SK-N-SH treated with all-trans-retinoic acid at 6 μM for 48 hours (cell line): ENCODE measurements around the gene GLI3.

Experiments
- ATAC-seq: fragments of 200-7000 bp; cut with Tn5 transposase; 3 replicates; pipeline ENCODE4 v1.9.1; 2020; ENCODE audit warnings: mild to moderate bottlenecking, moderate library complexity
- ARNTL ChIP-seq: fragments of 450-650 bp; formaldehyde crosslinking; IDR thresholded peaks from 2 replicates; pipeline ENCODE4 v1.5.0; 2020; ENCODE audit warnings: low read depth, mild to moderate bottlenecking, moderate library complexity, borderline replicate concordance
- BACH2 ChIP-seq: fragments of 250-450 bp; sonication (Bioruptor Pico); IDR thresholded peaks from 2 replicates; pipeline ENCODE4 v1.9.0; 2021; ENCODE audit warnings: mild to moderate bottlenecking, borderline replicate concordance
- CREB5 ChIP-seq: fragments of 250-450 bp; sonication (Bioruptor Pico); IDR thresholded peaks from 2 replicates; pipeline ENCODE4 v1.5.1; 2020; ENCODE audit warnings: low read depth, mild to moderate bottlenecking, moderate library complexity
- CSDC2 ChIP-seq: fragments of 250-450 bp; sonication (Bioruptor Pico); IDR thresholded peaks from 2 replicates; pipeline ENCODE4 v1.5.0; 2020; ENCODE audit warnings: mild to moderate bottlenecking, moderate library complexity
- CSRNP3 ChIP-seq: fragments of 250-450 bp; sonication (Bioruptor Pico); IDR thresholded peaks from 2 replicates; pipeline ENCODE4 v1.5.1; 2021; ENCODE audit warnings: mild to moderate bottlenecking, moderate library complexity
- GLIS3 ChIP-seq: fragments of 250-450 bp; sonication (Bioruptor Pico); IDR thresholded peaks from 2 replicates; pipeline ENCODE4 v1.5.0; 2020; ENCODE audit warnings: mild to moderate bottlenecking, moderate library complexity
- ISL1 ChIP-seq: fragments of 250-450 bp; sonication (Bioruptor Pico); IDR thresholded peaks from 2 replicates; pipeline ENCODE4 v2.1.2; 2022; ENCODE audit warnings: mild to moderate bottlenecking, moderate library complexity
- PATZ1 ChIP-seq: fragments of 250-450 bp; sonication (Bioruptor Pico); IDR thresholded peaks from 2 replicates; pipeline ENCODE4 v1.8.0; 2020; ENCODE audit warnings: mild to moderate bottlenecking, moderate library complexity, borderline replicate concordance
- POU6F1 ChIP-seq: fragments of 250-450 bp; sonication (Bioruptor Pico); IDR thresholded peaks from 2 replicates; pipeline ENCODE4 v1.8.0; 2021; ENCODE audit warnings: low read depth, mild to moderate bottlenecking, moderate library complexity, borderline replicate concordance
- PPARA ChIP-seq: fragments of 250-450 bp; sonication (Bioruptor Pico); IDR thresholded peaks from 2 replicates; pipeline ENCODE4 v1.5.0; 2020; ENCODE audit warnings: mild to moderate bottlenecking, borderline replicate concordance
- RARB ChIP-seq: fragments of 250-450 bp; sonication (Bioruptor Pico); IDR thresholded peaks from 2 replicates; pipeline ENCODE4 v1.8.0; 2021; ENCODE audit warnings: mild to moderate bottlenecking, moderate library complexity
- SNAI2 ChIP-seq: fragments of 250-450 bp; sonication (Bioruptor Pico); IDR thresholded peaks from 2 replicates; pipeline ENCODE4 v1.5.0; 2020; ENCODE audit warnings: mild to moderate bottlenecking, moderate library complexity
- TCF4 ChIP-seq: fragments of 250-450 bp; sonication (Bioruptor Pico); IDR thresholded peaks from 2 replicates; pipeline ENCODE4 v1.8.0; 2021; ENCODE audit warnings: mild to moderate bottlenecking, moderate library complexity, borderline replicate concordance
- TOX ChIP-seq: fragments of 250-450 bp; sonication (Bioruptor Pico); IDR thresholded peaks from 2 replicates; pipeline ENCODE4 v1.8.0; 2021; ENCODE audit warnings: mild to moderate bottlenecking, moderate library complexity, borderline replicate concordance
- TSHZ2 ChIP-seq: fragments of 250-450 bp; sonication (Bioruptor Pico); IDR thresholded peaks from 2 replicates; pipeline ENCODE4 v1.5.0; 2020; ENCODE audit warnings: mild to moderate bottlenecking, moderate library complexity
- ZC3H10 ChIP-seq: fragments of 250-450 bp; sonication (Bioruptor Pico); IDR thresholded peaks from 2 replicates; pipeline ENCODE4 v1.5.1; 2021; ENCODE audit warnings: mild to moderate bottlenecking, moderate library complexity
- ZFP30 ChIP-seq: fragments of 450-650 bp; formaldehyde crosslinking; IDR thresholded peaks from 2 replicates; pipeline ENCODE4 v1.5.0; 2022; ENCODE audit warnings: mild to moderate bottlenecking, moderate library complexity
- ZNF565 ChIP-seq: fragments of 450-650 bp; formaldehyde crosslinking; conservative IDR thresholded peaks from 2 replicates; pipeline ENCODE4 v1.5.0; 2020; ENCODE audit warnings: low read depth, mild to moderate bottlenecking, moderate library complexity
- ZNF70 ChIP-seq: fragments of 450-650 bp; formaldehyde crosslinking; IDR thresholded peaks from 2 replicates; pipeline ENCODE4 v1.5.0; 2020; ENCODE audit warnings: mild to moderate bottlenecking, moderate library complexity
- ZNF8 ChIP-seq: fragments of 450-650 bp; formaldehyde crosslinking; IDR thresholded peaks from 2 replicates; pipeline ENCODE4 v1.5.0; 2020; ENCODE audit warnings: mild to moderate bottlenecking, moderate library complexity

The GLI3 gene

GRCh38 chr7:42238709-42239366, 1.8 kb upstream of the GLI3 start:
- 0 out of 3 replicates have a peak, but pooled peaks have one; percentile 6 for ATAC-seq
- no peak for TF ChIP-seq POU6F1 (CRISPR knock-in tag)
- TF ChIP-seq CREB5, result no peak
- TF ChIP-seq ISL1 (CRISPR knock-in tag), result no peak
- no peak for TF ChIP-seq SNAI2 (CRISPR knock-in tag)
- no peak for TF ChIP-seq TSHZ2
- no peak for TF ChIP-seq ARNTL (CRISPR knock-in tag)
- TF ChIP-seq BACH2 (CRISPR knock-in tag), result no peak
- no peak for TF ChIP-seq CSDC2 (CRISPR knock-in tag)

- no peak for ATAC-seq
- TF ChIP-seq TCF4 (CRISPR knock-in tag) (no peak), ZFP30 (CRISPR knock-in tag) (no peak), CSRNP3 (CRISPR knock-in tag) (no peak), ISL1 (CRISPR knock-in tag) (no peak), CSDC2 (CRISPR knock-in tag) (no peak), ZC3H10 (CRISPR knock-in tag) (no peak), SNAI2 (CRISPR knock-in tag) (no peak), ZNF8 (CRISPR knock-in tag) (no peak), RARB (CRISPR knock-in tag) (no peak), PATZ1 (CRISPR knock-in tag) (no peak), CREB5 (no peak), PPARA (CRISPR knock-in tag) (no peak), ZNF565 (no peak), TOX (CRISPR knock-in tag) (no peak), BACH2 (CRISPR knock-in tag) (no peak), GLIS3 (CRISPR knock-in tag) (no peak), ZNF70 (CRISPR knock-in tag) (no peak)
Measured at GRCh38 chr7:42237811-42238541, 967 bp upstream of the GLI3 start.
